ENCODE measurements around the gene CHD8.

GRCh38 chr14:21455592-21455911 is 371 bp downstream of the CHD8 start:
- TF ChIP-seq CTCF (conservative IDR thresholded peaks at IDR 0.05; ENCODE audit: low read depth, low read length) (no peak), EZH2 (IDR thresholded peaks at IDR 0.05; ENCODE audit: low read length, unreplicated experiment) (no peak), EZH2phosphoT487 (IDR thresholded peaks at IDR 0.05; ENCODE audit: borderline replicate concordance, low read length) (no peak)

All from PC-3 (cell line).